Endothelial cell (in vitro differentiated cells): ENCODE results near the gene NEMF. TPM values are rescaled to one million over a fixed set of nuclear protein-coding genes. Genes with fewer than 3 reads are reported as not detected.

ENCODE experiments used
- DNase-seq: peaks from one replicate; pipeline ENCODE4 v3.0.0; 2021; ENCODE audit warnings: low spot score
- H3K27ac Mint-ChIP-seq: one replicate; pipeline ENCODE4 v1.8.0; 2021; ENCODE audit warnings: mixed read lengths, inconsistent platforms; ENCODE audit not compliant: unreplicated experiment
- H3K27me3 Mint-ChIP-seq: one replicate; pipeline ENCODE4 v1.8.0; 2021; ENCODE audit warnings: mild to moderate bottlenecking, moderate library complexity, mixed read lengths, inconsistent platforms; ENCODE audit not compliant: unreplicated experiment
- H3K36me3 Mint-ChIP-seq: one replicate; pipeline ENCODE4 v1.8.0; 2021; ENCODE audit warnings: mild to moderate bottlenecking, low read depth, mixed read lengths, inconsistent platforms; ENCODE audit not compliant: unreplicated experiment
- H3K4me1 Mint-ChIP-seq: one replicate; pipeline ENCODE4 v1.8.0; 2021; ENCODE audit warnings: mild to moderate bottlenecking, mixed read lengths, inconsistent platforms; ENCODE audit not compliant: unreplicated experiment
- H3K4me3 Mint-ChIP-seq: one replicate; pipeline ENCODE4 v1.8.0; 2021; ENCODE audit warnings: mild to moderate bottlenecking, mixed read lengths, inconsistent platforms; ENCODE audit not compliant: unreplicated experiment
- H3K9me3 Mint-ChIP-seq: one replicate; pipeline ENCODE4 v1.8.0; 2021; ENCODE audit warnings: mixed read lengths, inconsistent platforms; ENCODE audit not compliant: unreplicated experiment
- total RNA-seq: library from RNA; stranded (reverse); fragmentation: NEBNext Ultra II Directional; extraction: Animal tissue kit (Norgen Biotek cat#: 25700); gene quantifications from one replicate; pipeline ENCODE4 v1.2.1, GENCODE V29; 2021; ENCODE audit not compliant: unreplicated experiment
- TF ChIP-seq, protein P1 (sequence below): fragments of 200-600 bp; sonication (generic); IDR thresholded peaks from one replicate; pipeline ENCODE4 v1.5.0; 2021; ENCODE audit warnings: antibody characterized with exemption; ENCODE audit not compliant: unreplicated experiment

NEMF gene
- total RNA-seq, 1 donor from 2014 or later, result 55.5 TPM

DNA sequence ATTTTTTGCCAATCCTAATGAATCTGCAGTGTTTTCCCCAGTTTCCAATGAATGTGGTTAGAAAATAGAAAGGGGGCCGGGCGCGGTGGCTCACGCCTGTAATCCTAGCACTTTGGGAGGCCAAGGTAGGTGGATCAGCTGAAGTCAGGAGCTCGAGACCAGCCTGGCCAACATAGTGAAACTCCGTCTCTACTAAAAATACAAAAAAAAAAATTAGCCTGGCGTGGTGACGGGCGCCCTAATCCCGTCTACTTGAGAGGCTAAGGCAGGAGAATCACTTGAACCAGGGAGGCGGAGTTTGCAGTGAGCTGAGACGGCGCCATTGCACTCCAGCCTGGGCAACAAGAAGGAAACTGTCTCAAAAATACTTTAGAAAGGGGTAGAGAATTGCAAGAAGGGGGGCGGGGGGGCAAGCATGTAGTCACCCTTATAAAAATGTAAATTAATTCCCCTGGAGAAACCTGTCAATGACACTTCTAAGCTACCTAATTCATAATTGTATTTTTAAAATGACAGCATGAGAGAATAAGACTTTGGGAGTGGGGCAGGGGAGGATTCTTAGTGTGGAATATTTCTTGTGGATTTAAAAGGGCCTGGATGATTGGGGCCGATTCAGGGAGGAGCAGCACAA is 82.9 kb downstream of the NEMF start:
- Mint-ChIP-seq H3K27ac (peak overlapping the region; percentile 98), H3K36me3 (peaks cover 6% of the 10 kb centered on the region), H3K4me3 (peak overlapping the region; percentile 98), H3K27me3 (peaks cover 10% of the 10 kb centered on the region), H3K9me3 (no peaks in the 10 kb centered on the region), H3K4me1 (peaks cover 14% of the 10 kb centered on the region)
- DNase-seq, result no peak
- TF ChIP-seq, protein P1, sequence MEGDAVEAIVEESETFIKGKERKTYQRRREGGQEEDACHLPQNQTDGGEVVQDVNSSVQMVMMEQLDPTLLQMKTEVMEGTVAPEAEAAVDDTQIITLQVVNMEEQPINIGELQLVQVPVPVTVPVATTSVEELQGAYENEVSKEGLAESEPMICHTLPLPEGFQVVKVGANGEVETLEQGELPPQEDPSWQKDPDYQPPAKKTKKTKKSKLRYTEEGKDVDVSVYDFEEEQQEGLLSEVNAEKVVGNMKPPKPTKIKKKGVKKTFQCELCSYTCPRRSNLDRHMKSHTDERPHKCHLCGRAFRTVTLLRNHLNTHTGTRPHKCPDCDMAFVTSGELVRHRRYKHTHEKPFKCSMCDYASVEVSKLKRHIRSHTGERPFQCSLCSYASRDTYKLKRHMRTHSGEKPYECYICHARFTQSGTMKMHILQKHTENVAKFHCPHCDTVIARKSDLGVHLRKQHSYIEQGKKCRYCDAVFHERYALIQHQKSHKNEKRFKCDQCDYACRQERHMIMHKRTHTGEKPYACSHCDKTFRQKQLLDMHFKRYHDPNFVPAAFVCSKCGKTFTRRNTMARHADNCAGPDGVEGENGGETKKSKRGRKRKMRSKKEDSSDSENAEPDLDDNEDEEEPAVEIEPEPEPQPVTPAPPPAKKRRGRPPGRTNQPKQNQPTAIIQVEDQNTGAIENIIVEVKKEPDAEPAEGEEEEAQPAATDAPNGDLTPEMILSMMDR, result no peak

DNA sequence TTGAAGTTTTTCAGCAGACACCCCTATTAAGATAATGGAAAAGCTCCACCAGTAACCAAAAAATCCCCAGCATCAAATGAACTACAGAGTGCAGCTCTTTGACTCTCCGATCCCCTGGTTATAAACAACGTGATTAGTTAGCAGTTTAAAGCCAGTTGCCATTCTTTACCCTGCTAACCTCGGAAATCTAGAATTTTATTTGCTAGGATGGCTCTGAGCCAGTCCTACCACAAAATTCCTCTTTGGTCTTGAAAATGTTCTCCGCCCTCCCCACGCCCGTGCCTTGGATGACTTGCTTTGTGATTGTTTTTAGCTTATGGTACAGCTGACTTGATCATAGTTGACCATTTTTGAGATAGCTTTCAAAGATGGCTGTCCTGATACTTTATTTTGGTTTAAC is 83.4 kb downstream of the NEMF start:
- Mint-ChIP-seq H3K27me3 (peaks cover 10% of the 10 kb centered on the region), H3K36me3 (peaks cover 4% of the 10 kb centered on the region), H3K27ac (peak overlapping the region; percentile 98), H3K4me1 (peaks cover 14% of the 10 kb centered on the region), H3K9me3 (no peaks in the 10 kb centered on the region), H3K4me3 (peak overlapping the region; percentile 98)
- TF ChIP-seq, protein P1, result no peak
- DNase-seq, result no peak

DNA sequence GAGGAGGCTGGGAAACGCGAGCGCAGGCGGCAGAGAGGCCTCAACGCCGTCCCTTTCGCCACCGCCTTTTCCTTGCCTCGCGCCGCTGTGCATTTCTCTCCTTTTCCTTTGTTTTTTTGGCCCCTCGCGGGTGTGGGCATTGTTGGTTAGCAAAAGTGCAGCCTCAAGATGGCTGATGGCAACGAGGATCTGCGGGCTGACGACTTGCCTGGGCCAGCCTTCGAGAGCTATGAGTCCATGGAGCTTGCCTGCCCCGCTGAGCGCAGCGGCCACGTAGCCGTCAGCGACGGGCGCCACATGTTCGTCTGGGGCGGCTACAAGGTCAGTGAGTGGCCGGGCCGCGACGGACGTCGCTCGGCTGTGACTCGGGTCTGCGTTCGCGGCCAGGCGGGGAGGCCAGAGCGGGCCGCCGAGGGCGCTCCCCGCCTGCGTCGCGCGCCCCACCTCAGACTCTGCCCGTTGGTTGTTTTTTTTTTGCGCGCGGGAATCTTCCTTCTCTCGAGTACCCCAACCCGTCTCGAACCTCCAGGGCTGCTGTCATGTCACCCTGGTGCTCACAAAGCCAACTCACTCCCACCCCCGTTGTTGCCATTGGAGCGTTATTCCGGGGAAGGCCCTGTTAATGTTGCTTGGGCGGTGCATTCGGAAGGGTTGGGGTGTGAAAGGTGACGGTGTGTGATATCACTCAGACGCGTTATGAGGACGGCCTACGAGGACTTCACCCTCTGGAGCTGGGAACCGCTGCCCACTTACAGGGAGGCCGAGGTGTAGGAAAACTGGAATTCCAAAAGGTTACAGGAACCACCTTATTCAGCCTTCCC is 84.1 kb downstream of the NEMF start:
- TF ChIP-seq, protein P1, result no peak
- peak; percentile 50 for DNase-seq
- H3K4me3 Mint-ChIP-seq, result peak overlapping the region; percentile 98

DNA sequence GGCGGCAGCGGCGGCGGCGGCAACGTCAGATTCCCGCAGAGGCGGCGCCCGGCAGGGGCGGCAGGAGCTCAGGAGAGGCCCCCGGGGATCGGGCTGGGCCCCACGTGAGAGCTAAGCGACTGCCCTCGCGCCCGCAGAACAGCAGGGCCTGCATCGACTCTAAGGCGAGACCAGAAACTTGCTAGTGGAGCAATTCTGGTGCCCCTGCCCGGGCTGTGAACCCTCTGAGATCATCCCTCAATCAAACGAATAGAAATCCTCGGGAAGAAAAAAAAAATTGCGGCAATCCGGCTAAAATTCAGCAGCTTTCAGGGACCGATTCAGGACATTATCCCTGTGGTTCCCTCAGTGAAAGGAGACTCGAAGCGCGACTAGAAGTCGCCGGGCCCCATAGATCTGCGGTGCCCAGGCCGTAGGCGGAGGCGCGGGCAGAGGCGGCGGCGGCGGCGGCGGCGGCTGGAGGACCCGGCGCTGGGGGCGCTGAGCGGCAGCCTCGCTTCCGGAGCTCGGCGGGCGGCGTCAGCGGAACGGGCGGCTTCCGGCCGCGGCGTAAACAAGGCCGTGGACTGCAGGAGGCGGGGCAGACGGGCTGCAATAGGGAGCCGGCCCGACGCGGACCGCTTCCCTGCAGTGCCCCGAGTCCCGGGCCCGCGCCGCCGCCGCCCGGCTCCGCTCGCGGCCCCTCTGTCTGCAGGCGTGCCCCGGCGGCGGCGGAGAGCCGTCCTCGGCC is 84.9 kb downstream of the NEMF start, which contains the start of gene KLHDC2:
TSS of gene KLHDC2 (plus strand) at position 583 of the 730 bp plus-strand sequence. CDS start 316 bp downstream, outside the sequence.
- peak; percentile 92 for DNase-seq
- H3K4me3 Mint-ChIP-seq, result peak within 1 kb of the TSS; percentile 98
- peak within 1 kb of the TSS; percentile 98 for H3K27ac Mint-ChIP-seq
- H3K36me3 Mint-ChIP-seq, result peaks cover 4% of the 10 kb centered on the region
- no peaks in the 10 kb centered on the region for H3K9me3 Mint-ChIP-seq
- H3K4me1 Mint-ChIP-seq, result peaks cover 14% of the 10 kb centered on the region
- TF ChIP-seq, protein P1, result no peak
- peaks cover 10% of the 10 kb centered on the region for H3K27me3 Mint-ChIP-seq

More for the DNA sequence above, 84.1 kb downstream of the NEMF start:
- Mint-ChIP-seq H3K4me1 (peaks cover 14% of the 10 kb centered on the region), H3K27me3 (peaks cover 10% of the 10 kb centered on the region), H3K27ac (peak overlapping the region; percentile 98), H3K36me3 (peaks cover 4% of the 10 kb centered on the region), H3K9me3 (no peaks in the 10 kb centered on the region)
